Measurements from ENCODE around the gene MAPK12.

Gene MAPK12

DNA sequence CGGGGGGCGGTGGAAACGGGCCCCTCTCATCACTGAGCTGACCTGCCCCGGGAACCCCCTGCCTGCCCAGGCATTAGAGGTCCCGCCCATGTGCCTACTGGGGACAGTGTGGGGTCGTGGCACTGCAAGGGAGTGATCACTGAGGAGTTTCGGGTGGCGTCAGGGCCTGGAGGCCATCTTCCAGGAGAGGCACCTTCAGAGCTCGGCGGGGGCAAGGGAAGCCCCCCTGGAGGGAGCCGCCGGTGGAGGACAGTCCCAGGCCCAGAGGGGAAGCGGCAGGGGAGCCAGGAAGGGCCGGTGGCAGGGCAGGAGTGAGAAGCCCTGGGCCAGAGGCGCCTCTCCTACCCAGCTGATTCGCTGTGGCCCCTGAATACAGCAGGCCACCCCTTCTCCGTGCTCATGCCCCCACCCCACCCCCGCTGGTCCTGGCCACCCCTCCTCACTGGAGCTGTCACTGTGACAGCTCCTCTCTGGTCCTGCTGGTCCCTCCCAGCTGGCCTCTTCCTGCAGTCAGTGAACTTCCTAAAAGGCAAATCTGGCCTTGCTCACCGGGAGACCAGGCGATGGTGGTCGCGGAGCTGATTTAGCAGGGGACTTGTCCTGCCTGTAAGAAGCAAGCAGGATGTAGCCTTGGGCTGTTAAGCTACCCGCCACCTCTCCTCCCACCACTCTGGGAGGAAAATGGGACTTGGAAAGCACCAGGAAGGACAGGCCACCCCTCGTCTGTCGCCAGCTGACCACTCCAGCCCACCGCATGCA is 10.7 kb upstream of the MAPK12 start:
- H3K4me1 ChIP-seq, result peaks cover 17% of the 10 kb centered on the region
- H3K9me3 ChIP-seq, result no peaks in the 10 kb centered on the region
- peaks cover 5% of the 10 kb centered on the region for H3K27me3 ChIP-seq
- peak; percentile 57 for DNase-seq
- TF ChIP-seq, protein P1, sequence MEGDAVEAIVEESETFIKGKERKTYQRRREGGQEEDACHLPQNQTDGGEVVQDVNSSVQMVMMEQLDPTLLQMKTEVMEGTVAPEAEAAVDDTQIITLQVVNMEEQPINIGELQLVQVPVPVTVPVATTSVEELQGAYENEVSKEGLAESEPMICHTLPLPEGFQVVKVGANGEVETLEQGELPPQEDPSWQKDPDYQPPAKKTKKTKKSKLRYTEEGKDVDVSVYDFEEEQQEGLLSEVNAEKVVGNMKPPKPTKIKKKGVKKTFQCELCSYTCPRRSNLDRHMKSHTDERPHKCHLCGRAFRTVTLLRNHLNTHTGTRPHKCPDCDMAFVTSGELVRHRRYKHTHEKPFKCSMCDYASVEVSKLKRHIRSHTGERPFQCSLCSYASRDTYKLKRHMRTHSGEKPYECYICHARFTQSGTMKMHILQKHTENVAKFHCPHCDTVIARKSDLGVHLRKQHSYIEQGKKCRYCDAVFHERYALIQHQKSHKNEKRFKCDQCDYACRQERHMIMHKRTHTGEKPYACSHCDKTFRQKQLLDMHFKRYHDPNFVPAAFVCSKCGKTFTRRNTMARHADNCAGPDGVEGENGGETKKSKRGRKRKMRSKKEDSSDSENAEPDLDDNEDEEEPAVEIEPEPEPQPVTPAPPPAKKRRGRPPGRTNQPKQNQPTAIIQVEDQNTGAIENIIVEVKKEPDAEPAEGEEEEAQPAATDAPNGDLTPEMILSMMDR (IDR thresholded peaks at IDR 0.05; ENCODE audit: low read depth, low read length), result no peak
- peaks cover 18% of the 10 kb centered on the region for H3K36me3 ChIP-seq
- H3K4me3 ChIP-seq (ENCODE audit: low read depth, low read length), result no peak overlapping the region

DNA sequence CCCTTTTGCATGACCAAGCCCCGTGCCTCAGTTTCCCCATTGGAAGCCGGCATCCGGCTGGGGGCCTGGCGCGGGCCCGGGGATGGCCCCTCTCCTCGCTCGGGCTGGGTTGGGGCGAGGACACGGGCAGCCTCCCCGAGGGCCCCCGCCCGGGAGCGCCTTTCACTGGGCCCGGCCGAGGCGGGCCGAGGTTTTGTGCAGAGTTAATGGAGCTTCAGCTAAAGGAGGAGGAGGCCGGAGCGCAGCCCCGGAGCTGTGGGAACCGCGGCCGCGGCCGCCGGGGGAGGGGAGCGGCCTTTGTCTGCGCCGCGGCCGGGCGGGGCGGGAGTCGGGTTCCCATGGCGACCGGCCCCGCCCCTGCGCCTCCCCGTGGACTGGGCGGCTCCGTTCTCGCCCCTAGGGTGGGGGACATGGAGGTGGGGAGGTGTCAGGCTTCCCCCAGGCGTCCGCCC is 10.1 kb upstream of the MAPK12 start:
- DNase-seq, result peak; percentile 87
- TF ChIP-seq, protein P1 (IDR thresholded peaks at IDR 0.05; ENCODE audit: low read depth, low read length), result no peak
- peak overlapping the region; percentile 65 for H3K4me3 ChIP-seq (ENCODE audit: low read depth, low read length)
- H3K36me3 ChIP-seq, result peaks cover 13% of the 10 kb centered on the region
- H3K9me3 ChIP-seq, result no peaks in the 10 kb centered on the region
- H3K4me1 ChIP-seq, result peaks cover 17% of the 10 kb centered on the region
- peaks cover 5% of the 10 kb centered on the region for H3K27me3 ChIP-seq

DNA sequence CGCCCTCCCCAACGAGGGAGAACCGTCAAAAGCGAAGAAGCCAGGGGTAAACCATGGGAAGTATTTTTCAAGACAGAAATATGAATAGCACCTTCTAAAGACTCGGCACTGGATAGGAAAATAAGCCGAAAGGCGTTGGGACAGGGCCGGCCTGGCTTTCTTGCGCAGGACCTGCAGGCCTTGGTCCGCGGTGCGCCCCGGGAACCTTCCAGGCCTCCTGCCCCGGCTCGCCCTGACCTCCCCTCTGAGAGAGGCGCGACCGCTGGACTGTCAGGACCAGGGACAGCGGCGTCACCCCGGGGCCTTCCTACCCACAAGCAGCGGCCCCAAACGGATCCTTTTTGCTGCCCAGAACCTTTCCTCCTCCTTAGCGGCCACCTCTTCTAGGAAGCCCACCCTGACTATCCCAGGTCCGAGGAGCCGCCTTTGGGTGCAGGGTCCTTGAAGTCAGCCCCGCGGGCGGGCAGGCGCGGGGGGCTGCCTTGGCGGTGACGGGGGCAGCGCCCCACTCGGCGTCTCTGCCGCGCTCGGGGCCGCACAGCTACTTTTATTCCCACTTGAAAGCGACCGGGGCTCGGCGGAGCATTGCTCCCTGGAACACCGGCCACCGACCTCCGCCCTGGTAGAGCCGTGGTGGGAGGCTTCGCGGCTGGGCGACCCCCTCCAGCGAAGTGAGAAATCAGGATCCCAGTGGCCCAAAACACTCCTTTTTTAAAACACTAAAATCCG is 9.3 kb upstream of the MAPK12 start:
- TF ChIP-seq, protein P1 (IDR thresholded peaks at IDR 0.05; ENCODE audit: low read depth, low read length), result no peak
- Histone ChIP-seq H3K36me3 (peaks cover 11% of the 10 kb centered on the region), H3K27me3 (peaks cover 5% of the 10 kb centered on the region), H3K9me3 (no peaks in the 10 kb centered on the region), H3K4me1 (peaks cover 17% of the 10 kb centered on the region), H3K4me3 (ENCODE audit: low read depth, low read length) (peak overlapping the region; percentile 65)
- DNase-seq, result peak; percentile 35

DNA sequence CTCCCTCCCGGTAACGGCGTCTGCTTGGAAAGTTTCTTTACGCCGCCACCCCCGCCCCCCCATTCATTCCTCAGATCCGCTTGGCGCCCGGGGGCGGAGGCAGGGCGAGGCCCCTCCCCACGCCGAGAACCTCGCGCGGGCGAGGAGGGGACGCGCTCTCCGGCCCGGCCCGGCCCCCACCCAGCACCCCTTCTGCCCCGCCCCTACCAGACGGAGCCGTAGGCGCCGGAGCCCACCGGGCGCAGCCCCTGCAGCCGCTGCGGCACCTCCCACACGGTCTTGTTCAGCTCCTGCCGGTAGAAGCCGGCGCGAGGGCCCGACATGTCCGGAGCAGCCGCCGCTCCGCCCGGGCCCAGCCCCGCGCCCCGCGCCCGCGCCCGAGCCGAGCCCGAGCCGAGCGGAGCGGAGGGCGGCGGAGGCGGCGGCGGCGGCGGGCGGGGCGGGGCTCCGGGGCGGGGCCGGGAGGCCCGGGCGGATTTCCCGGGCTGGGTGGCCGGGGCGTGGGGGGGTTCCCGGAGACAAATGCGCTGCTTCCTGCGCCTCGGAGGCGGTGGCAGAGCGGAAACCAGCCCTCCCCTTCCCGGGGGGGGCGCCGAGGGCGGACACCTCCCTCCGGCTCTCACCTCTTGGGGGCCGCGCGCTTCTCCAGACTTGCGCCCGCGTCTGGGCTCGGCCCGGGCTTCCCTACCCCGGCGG is 8.6 kb upstream of the MAPK12 start, which contains the start of gene MAPK11:
Gene MAPK11, minus strand, starts transcription at position 411 of the 696 bp plus-strand sequence. Its CDS starts 88 bp downstream, at position 323.
- Histone ChIP-seq H3K4me1 (peaks cover 17% of the 10 kb centered on the region), H3K4me3 (ENCODE audit: low read depth, low read length) (peak within 1 kb of the TSS; percentile 65), H3K27me3 (peaks cover 5% of the 10 kb centered on the region), H3K9me3 (no peaks in the 10 kb centered on the region), H3K36me3 (peaks cover 6% of the 10 kb centered on the region)
- DNase-seq, result peak; percentile 49
- TF ChIP-seq, protein P1 (IDR thresholded peaks at IDR 0.05; ENCODE audit: low read depth, low read length), result no peak

DNA sequence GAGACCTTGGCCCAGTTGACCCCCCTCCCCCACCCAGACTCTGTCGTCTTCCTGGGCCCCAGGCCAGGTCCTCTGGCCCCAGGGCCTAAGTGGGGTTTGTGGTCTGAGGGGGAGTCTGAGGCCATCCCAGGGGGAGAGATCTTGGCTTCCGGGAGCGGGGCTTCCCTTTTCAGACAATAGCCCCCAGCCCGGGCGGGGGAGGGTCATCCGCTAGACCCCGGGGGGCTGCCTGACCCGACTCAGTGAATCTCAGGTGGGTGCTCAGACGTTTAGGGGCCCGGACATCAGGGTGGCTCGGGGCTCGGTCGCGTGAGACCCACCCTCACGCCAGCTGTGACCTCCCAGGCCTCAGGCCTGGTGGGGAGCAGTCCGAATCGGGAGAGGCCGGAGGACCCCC is 8.1 kb upstream of the MAPK12 start:
- peak overlapping the region; percentile 37 for H3K4me3 ChIP-seq (ENCODE audit: low read depth, low read length)
- no peaks in the 10 kb centered on the region for H3K9me3 ChIP-seq
- H3K4me1 ChIP-seq, result peaks cover 14% of the 10 kb centered on the region
- peaks cover 3% of the 10 kb centered on the region; the same call in 1 of the 2 replicates for H3K36me3 ChIP-seq
- TF ChIP-seq, protein P1 (IDR thresholded peaks at IDR 0.05; ENCODE audit: low read depth, low read length), result no peak
- peaks cover 5% of the 10 kb centered on the region for H3K27me3 ChIP-seq
- no peak for DNase-seq
